NB4 (cell line): ENCODE measurements around the gene NTPCR.

Experiments
- DNase-seq: peaks from one replicate; pipeline ENCODE4 v3.0.0; 2010; ENCODE audit warnings: low read depth
- H3K4me3 ChIP-seq: one replicate; pipeline ENCODE4 v1.5.1; 2011; ENCODE audit warnings: mild to moderate bottlenecking, low read depth, low read length, moderate library complexity
- CTCF ChIP-seq: IDR thresholded peaks from one replicate; pipeline ENCODE4 v1.5.1; 2012; ENCODE audit warnings: low read depth, low read length
- MAX ChIP-seq: IDR thresholded peaks from 2 replicates; pipeline ENCODE4 v1.6.1; 2011; ENCODE audit warnings: low read depth, low read length
- MYC ChIP-seq: IDR thresholded peaks from 2 replicates; pipeline ENCODE4 v1.6.1; 2011; ENCODE audit warnings: low read depth, low read length
- POLR2A ChIP-seq: IDR thresholded peaks from 2 replicates; pipeline ENCODE4 v1.6.1; 2011; ENCODE audit warnings: mild to moderate bottlenecking; ENCODE audit not compliant: insufficient read length; ENCODE audit errors: extremely low read depth

The NTPCR gene

GRCh38 chr1:232969799-232970198 is 19.4 kb downstream of the NTPCR start:
- no peak overlapping the region for H3K4me3 ChIP-seq
- TF ChIP-seq MYC (no peak), POLR2A (no peak), CTCF (no peak), MAX (no peak)
- DNase-seq = no peak

- no peak for TF ChIP-seq POLR2A
- no peak for TF ChIP-seq MYC
- TF ChIP-seq CTCF = no peak
- TF ChIP-seq MAX = no peak
- no peak for DNase-seq
- no peak overlapping the region for H3K4me3 ChIP-seq
Measured at GRCh38 chr1:232970508-232970907, 20.1 kb downstream of the NTPCR start.

DNA sequence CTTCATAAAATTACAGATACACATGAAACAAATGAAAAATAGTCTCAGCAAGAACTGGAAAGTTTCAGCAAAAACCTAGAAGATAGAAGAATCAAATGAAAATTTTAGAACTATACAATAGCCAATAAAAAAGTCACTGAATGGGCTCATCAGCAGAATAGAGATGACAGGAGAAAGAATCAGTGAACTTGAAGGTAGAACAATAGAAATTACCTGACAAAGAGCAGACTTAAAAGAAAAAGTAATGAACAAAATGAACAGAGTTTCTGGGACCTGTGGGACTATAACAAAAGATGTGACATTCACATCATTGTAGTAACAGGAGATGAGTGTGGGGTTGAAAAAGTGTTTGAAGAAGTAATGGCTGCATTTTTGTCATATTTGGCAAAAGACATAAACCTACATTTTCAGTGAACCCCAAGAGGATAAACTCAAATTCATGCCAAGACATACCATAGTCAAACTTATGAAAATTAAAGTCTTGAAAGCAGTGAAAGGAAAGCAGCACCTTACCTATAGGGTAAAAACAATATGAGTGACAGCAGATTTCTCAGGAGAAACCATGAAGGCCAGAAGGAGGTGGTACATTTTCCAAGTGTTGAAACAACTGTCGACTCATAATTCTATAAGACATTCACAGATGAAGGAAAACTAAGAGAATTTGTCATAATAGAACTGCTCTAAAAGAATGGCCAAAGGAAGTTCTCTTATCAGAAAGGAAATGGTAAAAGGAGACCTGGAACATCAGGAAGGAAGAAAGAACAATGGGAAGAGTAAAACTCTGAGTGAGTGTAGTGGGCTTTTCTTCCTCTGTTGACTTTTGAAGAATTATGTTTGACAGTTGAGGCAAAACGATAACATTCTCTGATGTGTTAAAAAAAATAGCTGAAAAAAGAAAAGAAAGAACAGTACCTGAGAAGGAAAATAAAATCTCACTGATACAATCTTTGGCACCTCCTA is 23.5 kb downstream of the NTPCR start:
- no peak for DNase-seq
- no peak overlapping the region for H3K4me3 ChIP-seq
- TF ChIP-seq POLR2A (no peak), CTCF (no peak), MYC (no peak), MAX (no peak)

DNA sequence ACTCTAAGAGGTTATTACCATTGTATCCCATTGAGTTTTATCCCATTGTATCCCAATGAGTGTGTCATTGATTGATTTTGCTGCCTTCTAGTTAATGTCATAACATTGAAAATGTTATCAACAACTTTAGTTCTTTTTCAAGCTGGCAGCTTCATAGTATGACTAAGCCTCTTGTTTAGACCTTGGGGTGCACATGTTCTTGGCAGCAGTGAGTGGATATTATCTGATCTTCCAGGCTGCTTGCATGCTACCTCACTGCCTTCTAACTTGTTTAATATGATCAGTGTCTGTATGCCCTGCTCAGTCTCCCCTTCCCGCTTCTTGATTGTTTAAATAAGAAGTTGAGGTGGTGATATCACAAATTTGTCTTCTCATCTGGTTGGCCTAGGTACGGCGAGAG is 24.6 kb downstream of the NTPCR start:
- TF ChIP-seq CTCF (no peak), MYC (no peak), POLR2A (no peak), MAX (no peak)
- DNase-seq = no peak
- no peak overlapping the region for H3K4me3 ChIP-seq

DNA sequence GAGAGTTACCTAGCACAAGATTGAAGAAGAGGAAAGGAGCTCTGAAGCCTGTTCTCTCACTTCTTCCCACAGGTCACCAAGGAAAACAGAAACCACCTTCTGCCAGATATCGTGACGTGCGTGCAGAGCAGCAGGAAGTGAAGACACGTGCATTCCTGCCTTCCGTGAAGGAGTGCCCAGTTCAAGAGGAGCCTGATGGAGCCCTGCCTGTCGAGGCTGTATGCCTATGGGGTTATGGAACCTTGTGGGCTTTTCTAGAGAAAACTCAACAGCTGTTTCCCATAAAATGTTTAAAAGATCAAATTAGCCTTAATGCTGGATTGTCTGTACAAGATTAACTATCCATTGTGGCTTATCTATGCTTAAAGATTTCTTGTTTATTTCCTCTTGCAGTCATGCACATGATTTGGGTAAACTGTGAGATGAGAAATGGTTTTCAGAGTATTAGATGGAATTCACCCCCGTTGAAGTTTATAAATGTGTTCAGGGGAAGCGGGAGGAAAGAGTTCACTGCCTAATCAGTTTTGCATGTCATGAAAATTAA is 27.8 kb downstream of the NTPCR start:
- no peak for DNase-seq
- no peak overlapping the region for H3K4me3 ChIP-seq
- no peak for TF ChIP-seq CTCF
- TF ChIP-seq POLR2A = no peak
- TF ChIP-seq MAX = no peak
- no peak for TF ChIP-seq MYC
